GM23338 (cell line): ENCODE measurements around the gene HBB. TPM values are rescaled to one million over a fixed set of nuclear protein-coding genes. Genes with fewer than 3 reads are reported as not detected.
"Not testable (repeated sequence)": the region's sequence is repeated elsewhere in the genome, so short reads cannot be mapped to it uniquely, and the experiment has no call there.

Experiments
- ATAC-seq: fragments of 200-7000 bp; cut with Tn5 transposase; 3 replicates; pipeline ENCODE4 v1.9.1; 2020
- DNase-seq: peaks from one replicate; pipeline ENCODE4 v3.0.0-alpha.2; 2015; ENCODE audit warnings: low spot score
- H2AFZ ChIP-seq: fragments of 200-600 bp; sonication (generic); 2 replicates; pipeline ENCODE4 v1.8.0; 2016; ENCODE audit warnings: antibody characterized with exemption, mild to moderate bottlenecking, moderate library complexity
- H3F3A ChIP-seq: fragments of 200-600 bp; sonication (generic); replicated peaks from 2 replicates; pipeline ENCODE4 v1.8.0; 2017; ENCODE audit warnings: antibody characterized with exemption, mixed run types, low read depth
- H3K27ac ChIP-seq: fragments of 200-600 bp; sonication (generic); 2 replicates; pipeline ENCODE4 v1.6.1; 2016; ENCODE audit warnings: low read depth
- H3K27me3 ChIP-seq: fragments of 200-600 bp; sonication (generic); 2 replicates; pipeline ENCODE4 v1.8.0; 2016; ENCODE audit warnings: mild to moderate bottlenecking, mixed run types, moderate library complexity; ENCODE audit not compliant: insufficient read depth
- H3K36me3 ChIP-seq: fragments of 200-600 bp; sonication (generic); 2 replicates; pipeline ENCODE4 v1.8.0; 2016; ENCODE audit warnings: mild to moderate bottlenecking; ENCODE audit not compliant: insufficient read depth
- H3K4me1 ChIP-seq: fragments of 200-600 bp; sonication (generic); 2 replicates; pipeline ENCODE4 v1.8.0; 2016; ENCODE audit warnings: mild to moderate bottlenecking, moderate library complexity; ENCODE audit not compliant: insufficient read depth
- H3K4me2 ChIP-seq: fragments of 200-600 bp; sonication (generic); 2 replicates; pipeline ENCODE4 v1.7.1; 2017; ENCODE audit warnings: mixed run types
- H3K4me3 ChIP-seq: fragments of 200-600 bp; sonication (generic); 2 replicates; pipeline ENCODE4 v1.6.1; 2016; ENCODE audit warnings: mixed run types
- H3K79me2 ChIP-seq: fragments of 200-600 bp; sonication (generic); replicated peaks from 2 replicates; pipeline ENCODE4 v1.8.0; 2017; ENCODE audit warnings: mild to moderate bottlenecking; ENCODE audit not compliant: insufficient read depth
- H3K9me2 ChIP-seq: fragments of 200-600 bp; sonication (generic); 2 replicates; pipeline ENCODE4 v1.8.0; 2017; ENCODE audit not compliant: insufficient read depth
- H4K20me1 ChIP-seq: fragments of 200-600 bp; sonication (generic); replicated peaks from 2 replicates; pipeline ENCODE4 v1.8.0; 2017; ENCODE audit warnings: mild to moderate bottlenecking; ENCODE audit not compliant: insufficient read depth
- H3K27ac Mint-ChIP-seq: 2 replicates; pipeline ENCODE4 v1.8.0; 2020; ENCODE audit warnings: inconsistent platforms, mild to moderate bottlenecking, moderate library complexity, mixed read lengths
- H3K27me3 Mint-ChIP-seq: 3 replicates; pipeline ENCODE4 v1.8.0; 2022; ENCODE audit warnings: low read depth, mild to moderate bottlenecking, moderate library complexity, mixed read lengths, inconsistent platforms; ENCODE audit not compliant: insufficient read depth, poor library complexity
- H3K36me3 Mint-ChIP-seq: 3 replicates; pipeline ENCODE4 v1.8.0; 2021; ENCODE audit warnings: low read depth, mild to moderate bottlenecking, inconsistent platforms, moderate library complexity, mixed read lengths
- H3K4me1 Mint-ChIP-seq: 3 replicates; pipeline ENCODE4 v1.8.0; 2020; ENCODE audit warnings: mild to moderate bottlenecking, inconsistent platforms, mixed read lengths
- H3K4me3 Mint-ChIP-seq: 3 replicates; pipeline ENCODE4 v1.8.0; 2021; ENCODE audit warnings: moderate library complexity, mild to moderate bottlenecking, inconsistent platforms, mixed read lengths
- H3K9me3 Mint-ChIP-seq: 3 replicates; pipeline ENCODE4 v1.8.0; 2020; ENCODE audit warnings: moderate library complexity, mild to moderate bottlenecking, inconsistent platforms, mixed read lengths
- CTCF ChIP-seq, 2 experiments: fragments of 200-600 bp in 1 of 2; sonication (generic) in 1 of 2; conservative IDR thresholded peaks; 2 replicates each; pipeline versions ENCODE4 v1.5.1 to v1.6.1; 2016 to 2017; ENCODE audit warnings: antibody characterized with exemption in 2 of 2, low read depth in 2 of 2, mild to moderate bottlenecking in 2 of 2, moderate library complexity in 1 of 2
- NANOG ChIP-seq: IDR thresholded peaks from 2 replicates; pipeline ENCODE4 v1.6.1; 2016; ENCODE audit warnings: antibody characterized with exemption, borderline replicate concordance
- POLR2AphosphoS5 ChIP-seq: IDR thresholded peaks from 2 replicates; pipeline ENCODE4 v1.6.1; 2016; ENCODE audit warnings: antibody characterized with exemption, low read depth
- STAT1 ChIP-seq: IDR thresholded peaks from one replicate; pipeline ENCODE4 v1.6.1; 2016; ENCODE audit warnings: antibody characterized with exemption; ENCODE audit not compliant: unreplicated experiment
- ZNF462 ChIP-seq: fragments of 250-450 bp; sonication (Bioruptor Pico); IDR thresholded peaks from 2 replicates; pipeline ENCODE4 v1.5.0; 2020; ENCODE audit warnings: mild to moderate bottlenecking, moderate library complexity
- polyA plus RNA-seq: library from polyadenylated mRNA; unstranded; fragments of >200 nt; fragmentation: Nextera tagmentation; extraction: Ambion mirVana; gene quantifications from 2 replicates; pipeline ENCODE4 v1.2.1, GENCODE V29; 2016
- total RNA-seq: library from RNA; depleted of rRNA; stranded (reverse); fragments of >200 nt; shearing (Covaris generic); gene quantifications from 2 replicates; pipeline ENCODE4 v1.2.3, GENCODE V29; 2014

Gene HBB
- total and polyA plus RNA-seq, 2 experiments from 2014 or later, result not detected

- TF ChIP-seq POLR2AphosphoS5, result no peak
- no peak for TF ChIP-seq STAT1
- no peak for TF ChIP-seq CTCF (conservative IDR thresholded peaks at IDR 0.05; ENCODE audit: low read depth in 2 of 2)
Measured at GRCh38 chr11:5258543-5259262, 31.8 kb upstream of the HBB start (continued).

GRCh38 chr11:5257296-5257695 lies 30.4 kb upstream of the HBB start:
- peaks cover 28% of the 10 kb centered on the region for H3K4me1 Mint-ChIP-seq
- H3K4me2 ChIP-seq, result no peak overlapping the region
- no peaks in the 10 kb centered on the region for H3K36me3 ChIP-seq
- no peak overlapping the region for H3K27ac ChIP-seq
- DNase-seq (peak; percentile 83), ATAC-seq (peak; percentile 97)
- H3K9me3 Mint-ChIP-seq, result peaks cover 17% of the 10 kb centered on the region
- no peak overlapping the region for H2AFZ ChIP-seq
- peaks cover 14% of the 10 kb centered on the region for H3K27me3 Mint-ChIP-seq
- no peak overlapping the region for H3K4me3 ChIP-seq
- peaks cover 14% of the 10 kb centered on the region; the same call in 1 of the 2 replicates for H3K27me3 ChIP-seq
- H3K9me2 ChIP-seq, result peaks cover 8% of the 10 kb centered on the region
- TF ChIP-seq ZNF462 (CRISPR knock-in tag) (peak; percentile 18; the same call in 1 of the 2 replicates), NANOG (peak; percentile 54; the same call in 1 of the 2 replicates), POLR2AphosphoS5 (no peak)
- peaks cover 21% of the 10 kb centered on the region; the same call in 2 of the 3 replicates for H3K36me3 Mint-ChIP-seq
- H3K4me3 Mint-ChIP-seq, result no peak overlapping the region
- peaks cover 11% of the 10 kb centered on the region; the same call in 1 of the 2 replicates for H3K4me1 ChIP-seq
- no peaks in the 10 kb centered on the region for H4K20me1 ChIP-seq
- H3K79me2 ChIP-seq, result no peaks in the 10 kb centered on the region
- no peaks in the 10 kb centered on the region for H3F3A ChIP-seq
- no peak overlapping the region for H3K27ac Mint-ChIP-seq

GRCh38 chr11:5254646-5255413 lies 28.0 kb upstream of the HBB start, which contains the start of gene HBG2:
HBG2 (minus strand) TSS chr11:5254781; CDS start chr11:5254728, 53 bp downstream.
- DNase-seq, ATAC-seq, H3K9me3 Mint-ChIP-seq, H2AFZ ChIP-seq, H3K27ac Mint-ChIP-seq, H4K20me1 ChIP-seq, H3K79me2 ChIP-seq, H3K36me3 ChIP-seq, H3K4me2 ChIP-seq, H3K4me3 Mint-ChIP-seq, H3K4me3 ChIP-seq, H3K27ac ChIP-seq, H3K9me2 ChIP-seq, H3F3A ChIP-seq: not testable (repeated sequence)
- H3K4me1 ChIP-seq, result peaks cover 11% of the 10 kb centered on the region; the same call in 1 of the 2 replicates
- Mint-ChIP-seq H3K4me1 (peaks cover 28% of the 10 kb centered on the region), H3K27me3 (peaks cover 16% of the 10 kb centered on the region), H3K36me3 (peaks cover 14% of the 10 kb centered on the region; the same call in 2 of the 3 replicates)
- H3K27me3 ChIP-seq, result peaks cover 14% of the 10 kb centered on the region; the same call in 1 of the 2 replicates
